Ishikawa (cell line): Measurements from ENCODE around the gene MUC5B.

Experiments used
- CEBPB ChIP-seq: IDR thresholded peaks from 2 replicates; pipeline ENCODE4 v1.6.1; 2012
- CREB1 ChIP-seq: IDR thresholded peaks from 2 replicates; pipeline ENCODE4 v1.6.1; 2012; ENCODE audit warnings: low read depth
- EGR1 ChIP-seq: IDR thresholded peaks from 2 replicates; pipeline ENCODE4 v1.6.1; 2012
- EP300 ChIP-seq: IDR thresholded peaks from 2 replicates; pipeline ENCODE4 v1.6.1; 2012; ENCODE audit warnings: borderline replicate concordance
- FOXM1 ChIP-seq: IDR thresholded peaks from 2 replicates; pipeline ENCODE4 v1.6.1; 2012; ENCODE audit warnings: low read depth, borderline replicate concordance
- MAX ChIP-seq: IDR thresholded peaks from 2 replicates; pipeline ENCODE4 v1.6.1; 2012
- NFIC ChIP-seq: IDR thresholded peaks from 2 replicates; pipeline ENCODE4 v1.6.1; 2012
- RAD21 ChIP-seq: IDR thresholded peaks from 2 replicates; pipeline ENCODE4 v1.6.1; 2012; ENCODE audit warnings: low read depth
- REST ChIP-seq: IDR thresholded peaks from 2 replicates; pipeline ENCODE4 v1.6.1; 2012; ENCODE audit warnings: low read depth, mild to moderate bottlenecking
- TAF1 ChIP-seq: IDR thresholded peaks from 2 replicates; pipeline ENCODE4 v1.6.1; 2012; ENCODE audit warnings: low read depth, mild to moderate bottlenecking
- TCF12 ChIP-seq: IDR thresholded peaks from 2 replicates; pipeline ENCODE4 v1.6.1; 2012; ENCODE audit warnings: low read depth
- TEAD4 ChIP-seq: IDR thresholded peaks from 2 replicates; pipeline ENCODE4 v1.6.1; 2012
- USF1 ChIP-seq: IDR thresholded peaks from 2 replicates; pipeline ENCODE4 v1.6.1; 2012
- YY1 ChIP-seq: IDR thresholded peaks from 2 replicates; pipeline ENCODE4 v1.6.1; 2012; ENCODE audit warnings: low read depth
- ZBTB7A ChIP-seq: IDR thresholded peaks from 2 replicates; pipeline ENCODE4 v1.6.1; 2012; ENCODE audit warnings: low read depth

Gene MUC5B

GRCh38 chr11:1254733-1255132, 31.9 kb downstream of the MUC5B start:
- peak; percentile 61; the same call in 1 of the 2 replicates for TF ChIP-seq EGR1
- no peak for TF ChIP-seq TCF12
- TF ChIP-seq MAX, result no peak
- TF ChIP-seq TAF1, result no peak

DNA sequence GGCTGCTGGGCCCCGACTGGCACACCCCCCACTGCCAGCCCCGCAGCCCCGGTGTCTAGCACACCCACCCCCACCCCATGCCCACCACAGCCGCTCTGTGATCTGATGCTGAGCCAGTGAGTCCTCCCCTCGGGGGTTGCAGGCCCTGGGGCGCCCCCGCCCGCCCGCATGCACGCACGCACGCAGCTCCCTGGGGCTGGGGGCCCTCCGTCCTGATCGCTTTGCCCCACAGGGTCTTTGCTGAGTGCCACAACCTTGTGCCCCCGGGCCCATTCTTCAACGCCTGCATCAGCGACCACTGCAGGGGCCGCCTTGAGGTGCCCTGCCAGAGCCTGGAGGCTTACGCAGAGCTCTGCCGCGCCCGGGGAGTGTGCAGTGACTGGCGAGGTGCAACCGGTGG, 32.3 kb downstream of the MUC5B start:
- TF ChIP-seq USF1 (no peak), TEAD4 (no peak), TAF1 (no peak), REST (no peak), NFIC (no peak), TCF12 (no peak), CEBPB (no peak), EGR1 (no peak), CREB1 (no peak), YY1 (no peak)

GRCh38 chr11:1256257-1257045, 33.6 kb downstream of the MUC5B start:
- TF ChIP-seq FOXM1 (no peak), USF1 (no peak), TAF1 (no peak), EP300 (no peak), TEAD4 (no peak), CREB1 (no peak), NFIC (no peak), CEBPB (no peak), ZBTB7A (no peak), TCF12 (no peak), YY1 (no peak), RAD21 (no peak), REST (no peak), EGR1 (no peak), MAX (no peak)

DNA sequence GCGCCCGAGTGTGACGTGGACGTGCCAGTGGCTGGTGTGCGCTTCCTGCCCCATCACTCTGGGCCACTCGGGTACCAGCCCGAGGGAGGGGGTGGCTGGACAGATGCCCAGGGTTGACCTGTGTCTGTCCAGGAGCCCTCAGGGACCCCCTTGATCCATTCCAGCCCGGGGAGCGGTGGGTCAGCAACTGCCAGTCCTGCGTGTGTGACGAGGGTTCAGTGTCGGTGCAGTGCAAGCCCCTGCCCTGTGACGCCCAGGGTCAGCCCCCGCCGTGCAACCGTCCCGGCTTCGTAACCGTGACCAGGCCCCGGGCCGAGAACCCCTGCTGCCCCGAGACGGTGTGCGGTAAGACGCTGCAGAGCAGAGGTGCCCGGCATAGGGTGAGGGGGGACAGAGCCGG, 34.5 kb downstream of the MUC5B start:
- TF ChIP-seq CEBPB, result no peak
- no peak for TF ChIP-seq EP300
- TF ChIP-seq MAX, result no peak
- TF ChIP-seq REST, result no peak
- no peak for TF ChIP-seq ZBTB7A
- TF ChIP-seq FOXM1, result no peak
- TF ChIP-seq CREB1, result no peak
- no peak for TF ChIP-seq TEAD4
- no peak for TF ChIP-seq TCF12
- TF ChIP-seq NFIC, result no peak
- no peak for TF ChIP-seq TAF1
- TF ChIP-seq EGR1, result no peak
- no peak for TF ChIP-seq USF1
- no peak for TF ChIP-seq YY1
- no peak for TF ChIP-seq RAD21
